KBM-7 (cell line): ENCODE results near the gene IGF2BP1.
"Not testable (repeated sequence)": the region's sequence is repeated elsewhere in the genome, so short reads cannot be mapped to it uniquely, and the experiment has no call there.

Source experiments
- DNase-seq: peaks from one replicate; pipeline ENCODE4 v3.0.0-alpha.2; 2015
- in situ Hi-C: fragments of 300-500 bp; cut with MboI; formaldehyde crosslinking; loops from 2 replicates; pipeline ENCODE4 v1.14.3; 2020; ENCODE audit warnings: low sequenced_read_pairs, low pct_unique_long_range_greater_than_20kb, mixed read lengths

Gene IGF2BP1

GRCh38 chr17:48994549-48995303 is 2.5 kb upstream of the IGF2BP1 start:
- in situ Hi-C loops: no loop called here
- peak; percentile 30 for DNase-seq

- DNase-seq: peak; percentile 22
- in situ Hi-C loops: no loop called here
Measured at GRCh38 chr17:48995304-48995973, 1.7 kb upstream of the IGF2BP1 start.

GRCh38 chr17:48995974-48996721 is 1.0 kb upstream of the IGF2BP1 start:
- peak; percentile 52 for DNase-seq
- in situ Hi-C loops: no loop called here

GRCh38 chr17:48996722-48997102 is 473 bp upstream of the IGF2BP1 start:
- in situ Hi-C loops: no loop called here
- DNase-seq: no peak

- in situ Hi-C loops: no loop called here
- DNase-seq: no peak
Measured at GRCh38 chr17:48997827-48998586, 822 bp downstream of the IGF2BP1 start.

GRCh38 chr17:48998587-48999440 is 1.6 kb downstream of the IGF2BP1 start:
- in situ Hi-C loops: no loop called here

GRCh38 chr17:49000943-49001342 is 3.8 kb downstream of the IGF2BP1 start:
- DNase-seq: peak; percentile 56
- in situ Hi-C loops: no loop called here

More at GRCh38 chr17:48998587-48999440, 1.6 kb downstream of the IGF2BP1 start:
- DNase-seq: peak; percentile 64

GRCh38 chr17:49001671-49002070 is 4.5 kb downstream of the IGF2BP1 start:
- in situ Hi-C loops: no loop called here
- DNase-seq: no peak

GRCh38 chr17:49002331-49002730 is 5.1 kb downstream of the IGF2BP1 start:
- in situ Hi-C loops: no loop called here
- no peak for DNase-seq

GRCh38 chr17:49002766-49003165 is 5.6 kb downstream of the IGF2BP1 start:
- in situ Hi-C loops: no loop called here
- DNase-seq: no peak

GRCh38 chr17:49003557-49004511 is 6.6 kb downstream of the IGF2BP1 start:
- in situ Hi-C loops: no loop called here
- peak; percentile 36 for DNase-seq

- DNase-seq: no peak
- in situ Hi-C loops: no loop called here
Measured at GRCh38 chr17:49005140-49005539, 8.0 kb downstream of the IGF2BP1 start.

- in situ Hi-C loops, DNase-seq: not testable (repeated sequence)
Measured at GRCh38 chr17:49008908-49009307, 11.7 kb downstream of the IGF2BP1 start.

GRCh38 chr17:49012769-49013255 is 15.6 kb downstream of the IGF2BP1 start:
- no peak for DNase-seq
- in situ Hi-C loops: no loop called here

GRCh38 chr17:49013311-49014213 is 16.4 kb downstream of the IGF2BP1 start:
- in situ Hi-C loops: no loop called here

GRCh38 chr17:49015179-49015923 is 18.2 kb downstream of the IGF2BP1 start:
- DNase-seq: no peak
- in situ Hi-C loops: no loop called here

More at GRCh38 chr17:49013311-49014213, 16.4 kb downstream of the IGF2BP1 start:
- DNase-seq: no peak
